ENCODE measurements around the gene SLC16A9.
A peak's percentile ranks its signal among the peaks of the same experiment; 100 is the strongest.

Gene SLC16A9

GRCh38 chr10:59627366-59628018 is 82.2 kb downstream of the SLC16A9 start:
- DNase-seq (ENCODE audit: low read depth) = no peak

GRCh38 chr10:59626523-59626869 is 83.2 kb downstream of the SLC16A9 start:
- no peak for DNase-seq (ENCODE audit: low read depth)

- peak; percentile 53 for DNase-seq (ENCODE audit: low read depth)
Observed at GRCh38 chr10:59625721-59626522, 83.7 kb downstream of the SLC16A9 start.

- DNase-seq (ENCODE audit: low read depth) = no peak
Observed at GRCh38 chr10:59624951-59625350, 84.7 kb downstream of the SLC16A9 start.

GRCh38 chr10:59624136-59624535 is 85.5 kb downstream of the SLC16A9 start:
- no peak for DNase-seq (ENCODE audit: low read depth)

- no peak for DNase-seq (ENCODE audit: low read depth)
Observed at GRCh38 chr10:59623133-59624121, 86.2 kb downstream of the SLC16A9 start.

GRCh38 chr10:59622320-59623132 is 87.1 kb downstream of the SLC16A9 start:
- peak; percentile 22 for DNase-seq (ENCODE audit: low read depth)

- no peak for DNase-seq (ENCODE audit: low read depth)
Observed at GRCh38 chr10:59621771-59622170, 87.9 kb downstream of the SLC16A9 start.

- DNase-seq (ENCODE audit: low read depth) = no peak
Observed at GRCh38 chr10:59618666-59619065, 91.0 kb downstream of the SLC16A9 start.

- no peak for DNase-seq (ENCODE audit: low read depth)
Observed at GRCh38 chr10:59617996-59618395, 91.7 kb downstream of the SLC16A9 start.

GRCh38 chr10:59611048-59611447 is 98.6 kb downstream of the SLC16A9 start:
- no peak for DNase-seq (ENCODE audit: low read depth)

GRCh38 chr10:59607970-59608369 is 101.7 kb downstream of the SLC16A9 start:
- no peak for DNase-seq (ENCODE audit: low read depth)

GRCh38 chr10:59606551-59606961 is 103.1 kb downstream of the SLC16A9 start:
- no peak for DNase-seq (ENCODE audit: low read depth)

GRCh38 chr10:59601985-59602384 is 107.7 kb downstream of the SLC16A9 start:
- no peak for DNase-seq (ENCODE audit: low read depth)
